Liver (tissue), 9 donors: ENCODE measurements around the gene PEX11G. TPM values are rescaled to one million over a fixed set of nuclear protein-coding genes. Genes with fewer than 3 reads are reported as not detected.

Experiments
- DNase-seq: peaks from one replicate; pipeline ENCODE4 v3.0.0-alpha.2; 2017; ENCODE audit warnings: low spot score
- H3K27ac ChIP-seq, 2 donors: one replicate each; pipeline ENCODE4 v1.7.0; 2013; ENCODE audit warnings: inconsistent platforms in 2 of 2, low read length in 2 of 2, control low read depth in 1 of 2, low read depth in 1 of 2, mild to moderate bottlenecking in 1 of 2
- H3K27me3 ChIP-seq, 4 donors: one replicate each; pipeline versions ENCODE4 v1.6.1 to v1.7.0; 2013; ENCODE audit warnings: low read length in 3 of 4, inconsistent platforms in 1 of 4, mild to moderate bottlenecking in 1 of 4, moderate library complexity in 1 of 4; ENCODE audit not compliant: control insufficient read depth in 4 of 4, insufficient read depth in 4 of 4
- H3K36me3 ChIP-seq, 4 donors: one replicate each; pipeline versions ENCODE4 v1.6.1 to v1.7.0; 2013; ENCODE audit warnings: low read length in 3 of 4, mild to moderate bottlenecking in 3 of 4, low read depth in 1 of 4, moderate library complexity in 1 of 4; ENCODE audit not compliant: control insufficient read depth in 4 of 4, insufficient read depth in 3 of 4
- H3K4me1 ChIP-seq, 4 donors: one replicate each; pipeline versions ENCODE4 v1.6.1 to v1.7.0; 2013; ENCODE audit warnings: low read length in 3 of 4, mild to moderate bottlenecking in 3 of 4, moderate library complexity in 1 of 4; ENCODE audit not compliant: control insufficient read depth in 4 of 4, insufficient read depth in 4 of 4
- H3K4me3 ChIP-seq, 3 donors: one replicate each; pipeline versions ENCODE4 v1.6.1 to v1.7.0; 2013; ENCODE audit warnings: low read length in 3 of 3, control low read depth in 1 of 3, low read depth in 1 of 3, mild to moderate bottlenecking in 1 of 3
- H3K9ac ChIP-seq, 2 donors: one replicate each; pipeline ENCODE4 v1.7.0; 2013; ENCODE audit warnings: low read length in 2 of 2, mild to moderate bottlenecking in 2 of 2, moderate library complexity in 2 of 2, control low read depth in 1 of 2, low read depth in 1 of 2
- H3K9me3 ChIP-seq, 4 donors: one replicate each; pipeline versions ENCODE4 v1.6.1 to v1.7.0; 2013; ENCODE audit warnings: low read length in 3 of 4; ENCODE audit not compliant: control insufficient read depth in 4 of 4
- ATF3 ChIP-seq: IDR thresholded peaks from 2 replicates; pipeline ENCODE4 v1.6.1; 2016; ENCODE audit warnings: antibody characterized with exemption
- CTCF ChIP-seq: fragments of 150-350 bp; IDR thresholded peaks from 2 replicates; pipeline ENCODE4 v1.5.1; 2017; ENCODE audit warnings: improper control_type of control experiment, low read depth, low read length; ENCODE audit not compliant: missing input control
- EGR1 ChIP-seq, 2 donors: IDR thresholded peaks; 2 replicates each; pipeline ENCODE4 v1.6.1; 2016 to 2018; ENCODE audit warnings: antibody characterized with exemption in 2 of 2, low read depth in 2 of 2
- FOXA1 ChIP-seq: IDR thresholded peaks from 2 replicates; pipeline ENCODE4 v1.6.1; 2016; ENCODE audit warnings: antibody characterized with exemption
- FOXA2 ChIP-seq: IDR thresholded peaks from 2 replicates; pipeline ENCODE4 v1.6.1; 2016; ENCODE audit warnings: antibody characterized with exemption
- GABPA ChIP-seq, 2 donors: IDR thresholded peaks in 1 of 2; conservative IDR thresholded peaks in 1 of 2; 2 replicates each; pipeline ENCODE4 v1.6.1; 2016; ENCODE audit warnings: antibody characterized with exemption in 2 of 2, mild to moderate bottlenecking in 1 of 2, moderate library complexity in 1 of 2
- HNF4A ChIP-seq, 2 donors: conservative IDR thresholded peaks; 2 replicates each; pipeline ENCODE4 v1.6.1; 2016; ENCODE audit warnings: antibody characterized with exemption in 2 of 2, mild to moderate bottlenecking in 2 of 2
- HNF4G ChIP-seq: IDR thresholded peaks from 2 replicates; pipeline ENCODE4 v1.6.1; 2016; ENCODE audit warnings: antibody characterized with exemption
- JUND ChIP-seq, 2 donors: IDR thresholded peaks; 2 replicates each; pipeline ENCODE4 v1.6.1; 2016; ENCODE audit warnings: antibody characterized with exemption in 2 of 2
- MAX ChIP-seq: IDR thresholded peaks from 2 replicates; pipeline ENCODE4 v1.6.1; 2016; ENCODE audit warnings: antibody characterized with exemption
- NR2F2 ChIP-seq: IDR thresholded peaks from 2 replicates; pipeline ENCODE4 v1.6.1; 2016; ENCODE audit warnings: antibody characterized with exemption
- RAD21 ChIP-seq, 2 donors: IDR thresholded peaks; 2 replicates each; pipeline ENCODE4 v1.6.1; 2016; ENCODE audit warnings: antibody characterized with exemption in 2 of 2, mild to moderate bottlenecking in 2 of 2
- REST ChIP-seq: IDR thresholded peaks from 2 replicates; pipeline ENCODE4 v1.6.1; 2016; ENCODE audit warnings: antibody characterized with exemption, mild to moderate bottlenecking
- RXRA ChIP-seq, 2 donors: IDR thresholded peaks; 2 replicates each; pipeline ENCODE4 v1.6.1; 2017 to 2018; ENCODE audit warnings: antibody characterized with exemption in 2 of 2, mild to moderate bottlenecking in 1 of 2
- SP1 ChIP-seq: IDR thresholded peaks from 2 replicates; pipeline ENCODE4 v1.6.1; 2018; ENCODE audit warnings: antibody characterized with exemption, mild to moderate bottlenecking
- TAF1 ChIP-seq: conservative IDR thresholded peaks from 2 replicates; pipeline ENCODE4 v1.6.1; 2016; ENCODE audit warnings: antibody characterized with exemption, mild to moderate bottlenecking
- YY1 ChIP-seq: IDR thresholded peaks from 2 replicates; pipeline ENCODE4 v1.6.1; 2016; ENCODE audit warnings: antibody characterized with exemption, mild to moderate bottlenecking
- ZBTB33 ChIP-seq: IDR thresholded peaks from 2 replicates; pipeline ENCODE4 v1.6.1; 2016; ENCODE audit warnings: antibody characterized with exemption
- WGBS: extraction: QIAGEN DNeasy Blood & Tissue Kit; methylation state at CpG from one replicate; pipeline ENCODE4 v1.1.7; 2013; 5-methylcytosine and 5-hydroxymethylcytosine counted together
- polyA plus RNA-seq, 2 donors: library from polyadenylated mRNA; stranded (reverse) in 1 of 2; unstranded in 1 of 2; fragments of 200-250 nt in 1 of 2; fragments of >200 nt in 1 of 2; fragmentation: Nextera tagmentation in 1 of 2; extraction: Ambion mirVana in 1 of 2; gene quantifications; one replicate each; pipeline versions ENCODE4 v1.2.1 to v1.2.3, GENCODE V29; 2013 to 2015
- total RNA-seq, 2 donors: library from RNA; depleted of rRNA; stranded (reverse); fragments of >200 nt; gene quantifications; one replicate each; pipeline ENCODE4 v1.2.3, GENCODE V29; 2014
- donor health status: healthy.
- donor health status: healthy.
- donor health status: healthy.
- donor health status: healthy.
- donor health status: healthy.

The PEX11G gene
- total and polyA plus RNA-seq, 4 donors: 1.9 to 10.9 (median 8.2) TPM

GRCh38 chr19:7524523-7524922, 35.7 kb upstream of the PEX11G start:
- H3K27ac ChIP-seq: no peak overlapping the region
- H3K4me3 ChIP-seq: no peak overlapping the region
- no peak overlapping the region for H3K9ac ChIP-seq
- H3K36me3 ChIP-seq: peaks cover 0 to 15% (median 4%) of the 10 kb centered on the region in 4 donors
- H3K4me1 ChIP-seq: peaks cover 9 to 43% (median 34%) of the 10 kb centered on the region in 4 donors
- H3K9me3 ChIP-seq: no peaks in the 10 kb centered on the region
- H3K27me3 ChIP-seq: no peaks in the 10 kb centered on the region
- 93% methylated on average over 5 of the region's 5 CpGs for WGBS
- DNase-seq: no peak
- TF ChIP-seq FOXA1 (no peak), ZBTB33 (no peak), RAD21 (IDR thresholded peaks at IDR 0.05) (no peak), MAX (no peak), HNF4G (no peak), FOXA2 (no peak), GABPA (IDR thresholded peaks at IDR 0.05 in 1 of 2, conservative IDR thresholded peaks at IDR 0.05 in 1 of 2) (no peak), CTCF (no peak), SP1 (no peak), YY1 (no peak), HNF4A (conservative IDR thresholded peaks at IDR 0.05) (no peak), REST (no peak), RXRA (IDR thresholded peaks at IDR 0.05) (no peak), TAF1 (no peak), ATF3 (no peak), EGR1 (IDR thresholded peaks at IDR 0.05; ENCODE audit: low read depth in 2 of 2) (no peak), JUND (IDR thresholded peaks at IDR 0.05) (no peak), NR2F2 (no peak)
